GM12878 (cell line): Measurements from ENCODE around the gene CHD9. TPM values are rescaled to one million over a fixed set of nuclear protein-coding genes. Genes with fewer than 3 reads are reported as not detected.

ENCODE experiments used
- ATAC-seq: fragments of 200-7000 bp; cut with Tn5 transposase; 3 replicates; pipeline ENCODE4 v1.9.1; 2020; ENCODE audit warnings: mild to moderate bottlenecking, moderate library complexity
- BruUV-seq: library from RNA; stranded (reverse); fragments of 400-500 nt; replicated peaks from 2 replicates; lab custom pipeline; 2021; lab: Mats Ljungman, UMichigan
- CTCF ChIA-PET: fragments of 300-600 bp; sonication (Branson Sonifier 250); formaldehyde crosslinking; extraction: SDS; loops from one replicate; lab custom pipeline; 2021; ENCODE audit warnings: inconsistent platforms; lab: Yijun Ruan, JAX
- POLR2A ChIA-PET: fragments of 350-600 bp; formaldehyde crosslinking; extraction: SDS; loops from one replicate; lab custom pipeline; 2021; ENCODE audit warnings: inconsistent platforms; lab: Charles Lee
- RAD21 ChIA-PET: fragments of 300-600 bp; sonication (Branson Sonifier 250); formaldehyde crosslinking; loops from one replicate; lab custom pipeline; 2023; ENCODE audit warnings: antibody characterized with exemption; ENCODE audit not compliant: unreplicated experiment; lab: Charles Lee
- SMC1A ChIA-PET: fragments of 300-600 bp; sonication (Branson Sonifier 250); formaldehyde crosslinking; loops from one replicate; lab custom pipeline; 2023; ENCODE audit not compliant: unreplicated experiment, uncharacterized antibody; lab: Charles Lee
- DNase-seq: peaks from one replicate; pipeline ENCODE4 v3.0.0-alpha.2; 2011; ENCODE audit warnings: low read depth, low spot score
- FAIRE-seq: peaks from 3 replicates; lab custom pipeline; 2011; peaks lifted over from hg19 to GRCh38; lab: Jason Lieb, UNC
- H2AFZ ChIP-seq: 2 replicates; pipeline ENCODE4 v1.6.0; 2011; ENCODE audit warnings: low read depth, low read length, control low read depth; ENCODE audit not compliant: control insufficient read depth
- H3K27ac ChIP-seq: 2 replicates; pipeline ENCODE4 v1.5.1; 2011; ENCODE audit warnings: control low read depth; ENCODE audit not compliant: control insufficient read depth, insufficient read depth
- H3K27me3 ChIP-seq, 2 experiments: replicated peaks in 1 of 2; 2 replicates each; pipeline versions ENCODE4 v1.6.0 to v1.6.1; 2011; ENCODE audit warnings: low read length in 1 of 2; ENCODE audit not compliant: control insufficient read depth in 2 of 2, insufficient read depth in 2 of 2
- H3K36me3 ChIP-seq, 2 experiments: 2 replicates each; pipeline ENCODE4 v1.5.1; 2011; ENCODE audit warnings: low read length in 1 of 2; ENCODE audit not compliant: control insufficient read depth in 2 of 2, insufficient read depth in 2 of 2
- H3K4me1 ChIP-seq: 2 replicates; pipeline ENCODE4 v1.6.1; 2011; ENCODE audit warnings: mild to moderate bottlenecking, low read length, moderate library complexity, mixed read lengths; ENCODE audit not compliant: control insufficient read depth, insufficient read depth
- H3K4me2 ChIP-seq: 2 replicates; pipeline ENCODE4 v1.6.0; 2011; ENCODE audit warnings: control low read depth; ENCODE audit not compliant: control insufficient read depth, insufficient read depth
- H3K4me3 ChIP-seq: fragments of 200-600 bp; sonication (generic); 2 replicates; pipeline ENCODE4 v1.5.1; 2016
- H3K79me2 ChIP-seq: 2 replicates; pipeline ENCODE4 v1.6.0; 2011; ENCODE audit warnings: low read length; ENCODE audit not compliant: control insufficient read depth, insufficient read depth
- H3K9ac ChIP-seq: 2 replicates; pipeline ENCODE4 v1.8.0; 2011; ENCODE audit warnings: low read length, control low read depth, mixed read lengths; ENCODE audit not compliant: control insufficient read depth, insufficient read depth
- H3K9me3 ChIP-seq: replicated peaks from 3 replicates; pipeline ENCODE4 v1.5.1; 2011; ENCODE audit warnings: mild to moderate bottlenecking, low read length; ENCODE audit not compliant: control insufficient read depth, insufficient read depth
- H4K20me1 ChIP-seq: 2 replicates; pipeline ENCODE4 v1.6.0; 2011; ENCODE audit not compliant: control insufficient read depth, insufficient read depth
- BMI1 ChIP-seq: fragments of 450-650 bp; IDR thresholded peaks from 2 replicates; pipeline ENCODE4 v1.6.1; 2016; ENCODE audit warnings: mild to moderate bottlenecking, moderate library complexity, borderline replicate concordance
- HCFC1 ChIP-seq: fragments of 150-350 bp; IDR thresholded peaks from 2 replicates; pipeline ENCODE4 v1.6.1; 2014; ENCODE audit warnings: low read length
- KAT2A ChIP-seq: conservative IDR thresholded peaks from 2 replicates; pipeline ENCODE4 v1.6.1; 2011; ENCODE audit warnings: low read depth, low read length; ENCODE audit not compliant: control insufficient read depth
- LARP7 ChIP-seq: fragments of 450-650 bp; IDR thresholded peaks from 2 replicates; pipeline ENCODE4 v1.6.1; 2017; ENCODE audit warnings: mild to moderate bottlenecking
- SMARCA5 ChIP-seq: fragments of 450-650 bp; IDR thresholded peaks from 2 replicates; pipeline ENCODE4 v1.6.1; 2017; ENCODE audit warnings: mild to moderate bottlenecking
- STAT1 ChIP-seq: fragments of 450-650 bp; conservative IDR thresholded peaks from 2 replicates; pipeline ENCODE4 v1.6.1; 2014; ENCODE audit warnings: antibody characterized with exemption, mild to moderate bottlenecking
- TARDBP ChIP-seq: IDR thresholded peaks from 2 replicates; pipeline ENCODE4 v1.6.1; 2016; ENCODE audit warnings: borderline replicate concordance
- YBX1 ChIP-seq: fragments of 450-650 bp; IDR thresholded peaks from 2 replicates; pipeline ENCODE4 v1.6.1; 2016; ENCODE audit warnings: antibody characterized with exemption
- ZNF24 ChIP-seq: fragments of 450-650 bp; IDR thresholded peaks from 2 replicates; pipeline ENCODE4 v1.6.1; 2017; ENCODE audit warnings: antibody characterized with exemption, mild to moderate bottlenecking
- WGBS: methylation state at CpG from one replicate; pipeline ENCODE4 v1.1.6; 2016; ENCODE audit warnings: low lambda C conversion rate; ENCODE audit not compliant: insufficient replicate concordance, insufficient coverage; ENCODE audit errors: missing lambda C conversion rate; 5-methylcytosine and 5-hydroxymethylcytosine counted together
- in situ Hi-C: fragments of 300-500 bp; cut with MboI; formaldehyde crosslinking; loops from 9 replicates; pipeline ENCODE4 v1.14.3; 2018; ENCODE audit warnings: mixed read lengths
- intact Hi-C: fragments of 100-400 bp; cut with micrococcal nuclease; formaldehyde crosslinking; loops from one replicate; pipeline ENCODE4 v1.14.2; 2022; ENCODE audit not compliant: unreplicated experiment
- polyA plus RNA-seq, 11 experiments: library from polyadenylated mRNA; depleted of rRNA in 4 of 11; unstranded in 6 of 11; stranded (reverse) in 5 of 11; fragments of >200 nt; fragmentation: Nextera tagmentation in 4 of 11; fragmentation: Illumina TruSeq in 1 of 11; extraction: Ambion mirVana in 4 of 11; extraction: Trizol in 1 of 11; gene quantifications; 1 replicate in 1 of 11; 2 replicates in 10 of 11; pipeline versions ENCODE4 v1.2.1 to v1.2.3, GENCODE V29; 2011 to 2016; ENCODE audit warnings: inconsistent platforms in 2 of 11, missing spikeins in 2 of 11, low read depth in 1 of 11
- total RNA-seq, 4 experiments: library from RNA; depleted of rRNA in 3 of 4; stranded (reverse); fragments of >200 nt in 3 of 4; fragmentation: Illumina TruSeq in 1 of 4; extraction: Trizol in 1 of 4; gene quantifications; 2 replicates each; pipeline versions ENCODE4 v1.2.1 to v1.2.3, GENCODE V29; 2013 to 2021
- TF ChIP-seq, protein P1 (sequence below): fragments of 450-650 bp; IDR thresholded peaks from 2 replicates; pipeline ENCODE4 v1.6.1; 2017; ENCODE audit warnings: mild to moderate bottlenecking, moderate library complexity
- TF ChIP-seq, protein P2 (sequence below): fragments of 150-350 bp; IDR thresholded peaks from 2 replicates; pipeline ENCODE4 v1.6.1; 2016; ENCODE audit warnings: low read depth, low read length

CHD9 gene
- total and polyA plus RNA-seq, 10 of the 15 experiments (the other 5 are each of a cell fraction or from before 2014, with no cell fraction given): 29.2 to 95.7 (median 54.3) TPM

DNA sequence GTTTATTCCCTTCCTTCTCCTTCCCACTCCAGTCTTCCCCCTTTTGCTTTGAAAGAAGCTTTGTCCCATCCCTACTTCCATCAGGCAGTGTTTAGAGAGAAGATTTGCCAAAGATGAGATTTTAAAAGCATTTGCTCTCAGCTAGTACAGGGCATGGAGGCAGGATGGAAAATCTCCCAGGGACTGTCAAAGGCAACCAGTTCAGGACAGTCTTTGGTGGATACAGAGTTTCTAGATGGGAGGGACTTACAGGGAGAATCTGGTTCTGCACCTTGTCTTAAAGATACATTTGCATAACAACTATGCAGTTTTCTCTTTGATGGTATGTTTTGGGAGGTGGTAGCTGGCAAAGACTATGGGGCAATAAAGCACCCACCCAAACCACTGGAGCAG is 26.2 kb downstream of the CHD9 start (continued):
- TF ChIP-seq, protein P1, sequence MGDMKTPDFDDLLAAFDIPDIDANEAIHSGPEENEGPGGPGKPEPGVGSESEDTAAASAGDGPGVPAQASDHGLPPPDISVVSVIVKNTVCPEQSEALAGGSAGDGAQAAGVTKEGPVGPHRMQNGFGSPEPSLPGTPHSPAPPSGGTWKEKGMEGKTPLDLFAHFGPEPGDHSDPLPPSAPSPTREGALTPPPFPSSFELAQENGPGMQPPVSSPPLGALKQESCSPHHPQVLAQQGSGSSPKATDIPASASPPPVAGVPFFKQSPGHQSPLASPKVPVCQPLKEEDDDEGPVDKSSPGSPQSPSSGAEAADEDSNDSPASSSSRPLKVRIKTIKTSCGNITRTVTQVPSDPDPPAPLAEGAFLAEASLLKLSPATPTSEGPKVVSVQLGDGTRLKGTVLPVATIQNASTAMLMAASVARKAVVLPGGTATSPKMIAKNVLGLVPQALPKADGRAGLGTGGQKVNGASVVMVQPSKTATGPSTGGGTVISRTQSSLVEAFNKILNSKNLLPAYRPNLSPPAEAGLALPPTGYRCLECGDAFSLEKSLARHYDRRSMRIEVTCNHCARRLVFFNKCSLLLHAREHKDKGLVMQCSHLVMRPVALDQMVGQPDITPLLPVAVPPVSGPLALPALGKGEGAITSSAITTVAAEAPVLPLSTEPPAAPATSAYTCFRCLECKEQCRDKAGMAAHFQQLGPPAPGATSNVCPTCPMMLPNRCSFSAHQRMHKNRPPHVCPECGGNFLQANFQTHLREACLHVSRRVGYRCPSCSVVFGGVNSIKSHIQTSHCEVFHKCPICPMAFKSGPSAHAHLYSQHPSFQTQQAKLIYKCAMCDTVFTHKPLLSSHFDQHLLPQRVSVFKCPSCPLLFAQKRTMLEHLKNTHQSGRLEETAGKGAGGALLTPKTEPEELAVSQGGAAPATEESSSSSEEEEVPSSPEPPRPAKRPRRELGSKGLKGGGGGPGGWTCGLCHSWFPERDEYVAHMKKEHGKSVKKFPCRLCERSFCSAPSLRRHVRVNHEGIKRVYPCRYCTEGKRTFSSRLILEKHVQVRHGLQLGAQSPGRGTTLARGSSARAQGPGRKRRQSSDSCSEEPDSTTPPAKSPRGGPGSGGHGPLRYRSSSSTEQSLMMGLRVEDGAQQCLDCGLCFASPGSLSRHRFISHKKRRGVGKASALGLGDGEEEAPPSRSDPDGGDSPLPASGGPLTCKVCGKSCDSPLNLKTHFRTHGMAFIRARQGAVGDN: no peak
- TF ChIP-seq YBX1: no peak

DNA sequence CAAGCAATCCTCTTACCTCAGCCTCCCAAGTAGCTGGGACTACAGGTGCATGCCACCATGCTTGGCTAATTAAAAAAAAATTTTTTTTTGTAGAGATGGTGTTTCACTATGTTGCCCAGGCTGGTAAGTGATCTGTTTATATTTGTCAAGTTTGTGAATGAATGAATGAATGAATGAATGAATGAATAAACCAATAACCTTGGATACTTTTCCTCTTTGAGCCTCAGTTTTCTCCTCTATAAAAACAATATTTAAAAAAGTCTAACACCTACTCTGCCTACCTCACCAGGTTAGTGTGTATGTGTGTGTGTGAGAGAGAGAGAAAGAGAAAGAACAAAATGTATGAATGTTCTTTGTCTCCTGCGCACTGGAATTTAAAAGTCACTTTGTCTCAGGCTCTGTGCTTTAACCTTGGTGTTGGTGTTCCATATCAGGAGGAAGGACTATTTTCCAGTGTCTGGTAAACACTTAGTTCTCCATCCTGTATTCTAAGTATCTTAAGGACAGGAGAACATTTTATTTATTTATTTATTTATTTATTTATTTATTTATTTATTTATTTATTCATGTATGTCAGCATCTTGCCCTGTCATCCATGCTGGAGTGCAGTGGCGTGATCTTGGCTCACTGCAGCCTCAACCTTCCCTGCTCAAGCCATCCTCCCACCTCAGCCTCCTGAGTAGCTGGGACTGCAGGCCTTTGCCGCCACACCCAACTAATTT is 27.1 kb downstream of the CHD9 start:
- Histone ChIP-seq H3K4me1 (peaks cover 4% of the 10 kb centered on the region; the same call in 1 of the 2 replicates), H3K9ac (no peak overlapping the region), H3K79me2 (peaks cover 9% of the 10 kb centered on the region), H3K27ac (no peak overlapping the region)
- in situ Hi-C loops (no loop called here), intact Hi-C loops (no loop called here)
- no peak for FAIRE-seq
- ATAC-seq: no peak
- no TSS peak for BruUV-seq
- SMC1A ChIA-PET: interaction anchor here (0.8 to 1.8 kb wide), 2 partner anchors 11 to 30 kb away, joined by 3 to 6 read pairs; no protein-coding TSS in a partner anchor
- RAD21 ChIA-PET: no interaction called here
- 98% methylated on average over 3 of the region's 3 CpGs for WGBS
- TF ChIP-seq SMARCA5 (no peak), HCFC1 (no peak), LARP7 (no peak), KAT2A (no peak), ZNF24 (peak; percentile 93), BMI1 (no peak), TARDBP (no peak), STAT1 (no peak)
- TF ChIP-seq, protein P2, sequence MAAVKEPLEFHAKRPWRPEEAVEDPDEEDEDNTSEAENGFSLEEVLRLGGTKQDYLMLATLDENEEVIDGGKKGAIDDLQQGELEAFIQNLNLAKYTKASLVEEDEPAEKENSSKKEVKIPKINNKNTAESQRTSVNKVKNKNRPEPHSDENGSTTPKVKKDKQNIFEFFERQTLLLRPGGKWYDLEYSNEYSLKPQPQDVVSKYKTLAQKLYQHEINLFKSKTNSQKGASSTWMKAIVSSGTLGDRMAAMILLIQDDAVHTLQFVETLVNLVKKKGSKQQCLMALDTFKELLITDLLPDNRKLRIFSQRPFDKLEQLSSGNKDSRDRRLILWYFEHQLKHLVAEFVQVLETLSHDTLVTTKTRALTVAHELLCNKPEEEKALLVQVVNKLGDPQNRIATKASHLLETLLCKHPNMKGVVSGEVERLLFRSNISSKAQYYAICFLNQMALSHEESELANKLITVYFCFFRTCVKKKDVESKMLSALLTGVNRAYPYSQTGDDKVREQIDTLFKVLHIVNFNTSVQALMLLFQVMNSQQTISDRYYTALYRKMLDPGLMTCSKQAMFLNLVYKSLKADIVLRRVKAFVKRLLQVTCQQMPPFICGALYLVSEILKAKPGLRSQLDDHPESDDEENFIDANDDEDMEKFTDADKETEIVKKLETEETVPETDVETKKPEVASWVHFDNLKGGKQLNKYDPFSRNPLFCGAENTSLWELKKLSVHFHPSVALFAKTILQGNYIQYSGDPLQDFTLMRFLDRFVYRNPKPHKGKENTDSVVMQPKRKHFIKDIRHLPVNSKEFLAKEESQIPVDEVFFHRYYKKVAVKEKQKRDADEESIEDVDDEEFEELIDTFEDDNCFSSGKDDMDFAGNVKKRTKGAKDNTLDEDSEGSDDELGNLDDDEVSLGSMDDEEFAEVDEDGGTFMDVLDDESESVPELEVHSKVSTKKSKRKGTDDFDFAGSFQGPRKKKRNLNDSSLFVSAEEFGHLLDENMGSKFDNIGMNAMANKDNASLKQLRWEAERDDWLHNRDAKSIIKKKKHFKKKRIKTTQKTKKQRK: no peak
- TF ChIP-seq, all 136 proteins: peak for 1
- POLR2A ChIA-PET: no interaction called here
- Histone ChIP-seq H2AFZ (no peak overlapping the region), H4K20me1 (no peaks in the 10 kb centered on the region), H3K4me3 (no peak overlapping the region), H3K27me3 (no peaks in the 10 kb centered on the region), H3K36me3 (no peaks in the 10 kb centered on the region; a peak in 3 of 4 replicates), H3K9me3 (no peaks in the 10 kb centered on the region), H3K4me2 (no peak overlapping the region)
- CTCF ChIA-PET: interaction anchor here (1.9 kb wide), 1 partner anchor 14 kb away, joined by 4 read pairs; no protein-coding TSS in a partner anchor
- DNase-seq: no peak
